ENCODE measurements around the gene AMZ1.

DNA sequence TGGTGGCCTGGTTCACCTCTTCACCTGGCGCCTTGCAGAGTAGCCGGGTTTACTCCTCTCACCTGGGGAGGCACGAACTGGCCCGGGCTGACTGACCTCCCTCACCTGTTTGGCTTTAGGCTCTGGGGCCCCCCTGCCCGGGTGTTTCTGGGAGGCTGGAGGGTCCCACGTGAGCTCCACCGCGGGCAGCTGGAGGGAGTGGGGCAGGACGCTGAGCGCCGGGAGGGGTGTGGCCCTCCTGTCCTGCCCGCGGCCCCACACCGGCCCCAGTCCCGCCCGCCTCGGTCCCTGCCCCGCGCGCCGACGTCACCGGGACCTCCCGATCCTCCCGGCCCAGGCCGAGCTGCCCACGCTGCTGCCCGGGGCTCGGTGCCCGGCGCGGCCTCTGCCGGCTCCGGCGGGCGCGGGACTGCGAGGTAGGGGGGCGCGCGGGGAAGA lies at the start of gene AMZ1:
- TF ChIP-seq, protein P1, sequence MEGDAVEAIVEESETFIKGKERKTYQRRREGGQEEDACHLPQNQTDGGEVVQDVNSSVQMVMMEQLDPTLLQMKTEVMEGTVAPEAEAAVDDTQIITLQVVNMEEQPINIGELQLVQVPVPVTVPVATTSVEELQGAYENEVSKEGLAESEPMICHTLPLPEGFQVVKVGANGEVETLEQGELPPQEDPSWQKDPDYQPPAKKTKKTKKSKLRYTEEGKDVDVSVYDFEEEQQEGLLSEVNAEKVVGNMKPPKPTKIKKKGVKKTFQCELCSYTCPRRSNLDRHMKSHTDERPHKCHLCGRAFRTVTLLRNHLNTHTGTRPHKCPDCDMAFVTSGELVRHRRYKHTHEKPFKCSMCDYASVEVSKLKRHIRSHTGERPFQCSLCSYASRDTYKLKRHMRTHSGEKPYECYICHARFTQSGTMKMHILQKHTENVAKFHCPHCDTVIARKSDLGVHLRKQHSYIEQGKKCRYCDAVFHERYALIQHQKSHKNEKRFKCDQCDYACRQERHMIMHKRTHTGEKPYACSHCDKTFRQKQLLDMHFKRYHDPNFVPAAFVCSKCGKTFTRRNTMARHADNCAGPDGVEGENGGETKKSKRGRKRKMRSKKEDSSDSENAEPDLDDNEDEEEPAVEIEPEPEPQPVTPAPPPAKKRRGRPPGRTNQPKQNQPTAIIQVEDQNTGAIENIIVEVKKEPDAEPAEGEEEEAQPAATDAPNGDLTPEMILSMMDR (IDR thresholded peaks at IDR 0.05; ENCODE audit: borderline replicate concordance, extremely low read depth, low read length, poor library complexity, severe bottlenecking), result no peak
- no peak for TF ChIP-seq EZH2 (IDR thresholded peaks at IDR 0.05; ENCODE audit: borderline replicate concordance, low read depth, low read length, severe bottlenecking)
